OCI-LY3 (cell line): ENCODE results near the gene SYT11.
"Not testable (repeated sequence)": the region's sequence is repeated elsewhere in the genome, so short reads cannot be mapped to it uniquely, and the experiment has no call there.

Experiments used
- EZH2phosphoT487 ChIP-seq: fragments of 200-600 bp; shearing (Covaris generic); IDR thresholded peaks from 2 replicates; pipeline ENCODE4 v1.6.1; 2018; ENCODE audit warnings: antibody characterized with exemption, mixed run types, low read depth
- TF ChIP-seq, protein P1 (sequence below): fragments of 200-600, 300-600 bp; sonication (generic); IDR thresholded peaks from 2 replicates; pipeline ENCODE4 v1.5.1; 2014; ENCODE audit warnings: antibody characterized with exemption, low read length, low read depth

DNA sequence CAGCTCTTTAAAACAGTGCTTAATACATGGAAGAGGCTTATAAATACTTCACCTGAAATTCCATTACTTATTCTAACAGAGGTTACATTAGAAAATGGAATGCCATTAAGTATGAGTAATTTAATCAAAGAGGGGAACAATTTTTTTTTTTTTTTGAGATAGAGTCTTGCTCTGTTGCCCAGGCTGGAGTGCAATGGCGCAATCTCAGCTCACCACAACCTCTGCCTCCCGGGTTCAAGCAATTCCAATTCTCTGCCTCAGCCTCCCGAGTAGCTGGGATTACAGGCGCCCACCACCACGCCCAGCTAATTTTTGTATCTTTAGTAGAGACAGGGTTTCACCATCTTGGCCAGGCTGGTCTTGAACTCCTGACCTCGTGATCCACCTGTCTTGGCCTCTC, 36.2 kb downstream of the SYT11 start:
- TF ChIP-seq, protein P1, sequence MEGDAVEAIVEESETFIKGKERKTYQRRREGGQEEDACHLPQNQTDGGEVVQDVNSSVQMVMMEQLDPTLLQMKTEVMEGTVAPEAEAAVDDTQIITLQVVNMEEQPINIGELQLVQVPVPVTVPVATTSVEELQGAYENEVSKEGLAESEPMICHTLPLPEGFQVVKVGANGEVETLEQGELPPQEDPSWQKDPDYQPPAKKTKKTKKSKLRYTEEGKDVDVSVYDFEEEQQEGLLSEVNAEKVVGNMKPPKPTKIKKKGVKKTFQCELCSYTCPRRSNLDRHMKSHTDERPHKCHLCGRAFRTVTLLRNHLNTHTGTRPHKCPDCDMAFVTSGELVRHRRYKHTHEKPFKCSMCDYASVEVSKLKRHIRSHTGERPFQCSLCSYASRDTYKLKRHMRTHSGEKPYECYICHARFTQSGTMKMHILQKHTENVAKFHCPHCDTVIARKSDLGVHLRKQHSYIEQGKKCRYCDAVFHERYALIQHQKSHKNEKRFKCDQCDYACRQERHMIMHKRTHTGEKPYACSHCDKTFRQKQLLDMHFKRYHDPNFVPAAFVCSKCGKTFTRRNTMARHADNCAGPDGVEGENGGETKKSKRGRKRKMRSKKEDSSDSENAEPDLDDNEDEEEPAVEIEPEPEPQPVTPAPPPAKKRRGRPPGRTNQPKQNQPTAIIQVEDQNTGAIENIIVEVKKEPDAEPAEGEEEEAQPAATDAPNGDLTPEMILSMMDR: not testable (repeated sequence)
- TF ChIP-seq EZH2phosphoT487: not testable (repeated sequence)
